ELR (cell line): ENCODE data around the gene TIMM9.
A peak's percentile ranks its signal among the peaks of the same experiment; 100 is the strongest.
"Not testable (repeated sequence)": the region's sequence is repeated elsewhere in the genome, so short reads cannot be mapped to it uniquely, and the experiment has no call there.

Experiments
- DNase-seq: peaks from one replicate; pipeline ENCODE4 v3.0.0-alpha.2; 2015; ENCODE audit warnings: low read depth

Gene TIMM9

DNA sequence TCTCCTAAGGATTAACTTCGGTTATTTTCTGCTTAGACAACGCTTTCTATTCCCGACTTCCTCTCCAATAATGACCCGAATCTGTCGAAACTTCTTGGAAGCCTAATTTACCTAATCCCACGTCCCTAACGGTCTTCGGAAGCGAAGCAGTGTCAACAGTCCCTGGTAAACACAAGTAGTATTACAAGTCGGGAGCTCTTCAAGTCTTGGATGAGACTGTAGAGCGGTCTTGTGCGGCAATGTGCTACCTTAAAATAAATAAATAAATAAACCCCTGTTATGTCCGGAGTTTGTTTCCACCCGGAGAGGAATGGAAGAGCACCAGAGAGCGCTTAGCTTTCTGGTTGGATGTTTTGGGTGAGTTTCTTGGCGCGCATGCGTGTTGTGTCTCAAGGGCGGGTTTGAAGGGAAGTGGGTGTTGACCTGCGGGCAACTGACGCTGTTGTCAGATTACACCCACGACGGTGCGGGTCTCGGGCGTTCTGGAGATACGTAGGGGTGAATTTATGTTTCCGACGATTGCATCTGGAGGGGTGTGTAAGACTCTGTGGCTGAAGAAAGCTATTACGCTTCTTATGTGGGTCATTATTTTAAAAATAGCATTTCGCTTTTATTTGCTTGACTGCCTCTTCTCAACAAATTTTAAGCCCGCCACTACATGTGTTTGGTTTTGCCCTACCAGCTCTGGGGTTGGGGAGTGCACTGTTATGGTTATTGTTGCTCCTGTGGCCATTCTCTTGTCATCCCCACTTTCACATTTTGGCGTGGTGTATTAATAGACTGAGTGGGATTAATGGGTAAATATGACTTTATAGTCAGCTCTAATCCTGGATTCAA is at the start of gene TIMM9, which contains the start of gene KIAA0586:
TSS of gene TIMM9 (minus strand) at position 251 of the 837 bp plus-strand sequence. CDS start 15,586 bp downstream, outside the sequence.
TSS of gene KIAA0586 (plus strand) at position 439 of the 837 bp plus-strand sequence. CDS start 546 bp downstream, outside the sequence.
- peak; percentile 99 for DNase-seq

DNA sequence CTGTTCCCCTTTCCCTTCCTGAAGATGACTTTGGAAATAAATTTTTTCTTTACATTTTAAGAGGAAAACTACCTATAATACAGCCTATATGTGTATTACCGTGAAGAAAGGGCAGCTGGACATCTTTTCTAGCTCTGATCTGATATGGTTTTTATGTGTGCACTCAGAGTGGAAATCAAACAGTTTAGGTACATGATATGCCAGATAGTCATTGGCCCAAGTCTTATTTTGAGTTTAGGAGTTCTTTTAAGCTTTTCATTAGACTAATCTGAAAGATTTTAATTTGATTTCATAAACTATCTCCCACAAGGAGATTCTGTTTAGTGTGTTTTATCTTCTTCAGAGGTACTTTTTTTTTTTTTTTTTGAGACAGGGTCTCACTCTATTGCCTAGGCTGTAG is 49.0 kb upstream of the TIMM9 start:
- DNase-seq = no peak

DNA sequence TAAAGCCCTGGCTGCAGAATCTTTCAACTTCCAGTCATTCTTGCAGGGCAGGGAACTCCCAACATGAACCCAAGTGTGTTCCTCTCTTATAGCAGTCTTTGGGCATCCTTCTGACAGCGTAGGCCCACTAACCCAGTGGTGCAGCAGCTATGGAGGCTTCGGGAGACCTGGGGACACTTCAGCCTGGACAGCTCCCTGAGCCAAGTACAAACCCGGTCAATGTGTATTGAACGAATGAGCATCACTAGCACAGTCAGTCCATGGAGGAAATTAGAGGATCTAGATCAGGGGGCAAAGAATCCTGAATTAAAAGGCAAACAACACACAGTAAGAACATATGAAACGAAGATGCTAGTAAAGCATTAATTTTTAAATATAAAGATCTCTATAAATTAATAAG is 42.0 kb upstream of the TIMM9 start:
- DNase-seq = no peak

- no peak for DNase-seq
Observed at GRCh38 chr14:58467575-58467974, 40.2 kb upstream of the TIMM9 start.

DNA sequence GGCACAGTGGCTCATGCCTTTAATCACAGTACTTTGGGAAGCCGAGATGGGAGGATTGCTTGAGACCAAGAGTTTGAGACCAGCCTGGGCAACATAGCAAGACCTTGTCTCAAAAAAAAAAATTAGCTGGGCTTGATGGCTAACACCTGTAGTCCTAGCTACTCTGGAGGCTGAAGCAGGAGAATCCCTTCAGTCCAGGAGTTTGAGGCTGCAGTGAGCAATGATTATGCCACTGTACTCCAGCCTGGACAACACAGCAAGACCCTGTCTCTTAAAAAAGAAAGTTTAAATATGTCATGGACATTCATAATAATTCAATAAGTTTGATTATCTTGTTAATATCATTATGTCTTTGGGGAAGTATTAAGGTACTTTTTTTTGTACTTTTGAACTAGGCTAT is 39.1 kb upstream of the TIMM9 start:
- DNase-seq = no peak

DNA sequence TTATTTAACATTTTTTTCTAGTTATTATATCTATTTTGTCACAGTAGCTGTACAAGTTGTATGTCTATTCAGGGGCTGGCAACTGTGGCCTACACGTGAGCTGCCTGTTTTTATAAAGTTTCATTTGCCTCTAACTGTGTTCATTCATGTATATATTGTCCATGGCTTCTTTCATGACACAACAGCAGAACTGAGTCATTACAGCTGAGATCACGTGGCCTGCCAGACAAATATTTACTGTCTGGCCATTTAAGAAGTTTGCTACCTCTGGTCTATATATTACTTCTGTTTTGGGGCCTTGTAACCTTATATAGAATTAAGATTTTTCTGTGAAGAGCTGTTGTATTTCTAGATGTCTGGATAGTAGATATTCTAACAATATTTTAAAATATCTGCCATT is 38.1 kb upstream of the TIMM9 start:
- peak; percentile 54 for DNase-seq

- no peak for DNase-seq
Observed at GRCh38 chr14:58464652-58465051, 37.3 kb upstream of the TIMM9 start.

- no peak for DNase-seq
Observed at GRCh38 chr14:58463147-58463546, 35.8 kb upstream of the TIMM9 start.

- DNase-seq = no peak
Observed at GRCh38 chr14:58460772-58461171, 33.4 kb upstream of the TIMM9 start.

- DNase-seq = peak; percentile 87
Observed at GRCh38 chr14:58455593-58456265, 28.4 kb upstream of the TIMM9 start.

DNA sequence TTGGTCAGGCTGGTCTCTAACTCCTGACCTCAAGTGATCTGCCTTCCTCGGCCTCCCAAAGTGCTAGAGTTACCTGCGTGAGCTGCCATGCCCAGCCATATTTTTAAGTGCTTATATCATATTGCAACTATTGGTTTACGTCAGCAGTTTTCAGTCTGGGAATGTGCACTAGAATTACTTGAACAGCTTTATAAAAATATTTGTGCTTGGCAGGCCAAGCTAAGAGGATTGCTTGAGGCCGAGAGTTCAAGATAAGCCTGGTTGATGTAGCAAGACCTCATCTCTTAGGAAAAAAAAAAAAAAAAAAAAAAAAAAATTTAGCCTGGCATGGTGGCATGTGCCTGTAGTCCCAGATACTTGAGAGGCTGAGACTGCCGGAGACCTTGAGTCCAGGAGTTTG is 17.3 kb upstream of the TIMM9 start:
- no peak for DNase-seq

DNA sequence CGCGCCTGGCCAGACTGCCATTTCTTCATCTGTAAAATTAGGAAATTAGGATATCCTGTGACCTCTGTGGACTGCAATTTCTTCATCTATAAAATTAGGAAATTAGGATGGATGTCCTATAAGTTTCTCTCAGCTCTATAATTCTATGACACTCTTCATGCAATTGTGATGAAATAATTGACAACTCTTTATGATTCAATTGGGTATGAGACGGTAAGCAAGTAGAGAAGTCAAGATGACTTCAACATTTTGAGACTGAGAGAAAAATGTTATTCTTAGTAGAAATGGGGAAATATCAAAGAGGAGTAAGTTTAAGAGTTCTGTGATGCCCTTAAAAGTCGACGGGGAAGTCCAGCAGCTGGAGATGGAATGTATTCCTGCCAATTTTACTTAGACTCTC is 12.1 kb upstream of the TIMM9 start:
- no peak for DNase-seq

DNA sequence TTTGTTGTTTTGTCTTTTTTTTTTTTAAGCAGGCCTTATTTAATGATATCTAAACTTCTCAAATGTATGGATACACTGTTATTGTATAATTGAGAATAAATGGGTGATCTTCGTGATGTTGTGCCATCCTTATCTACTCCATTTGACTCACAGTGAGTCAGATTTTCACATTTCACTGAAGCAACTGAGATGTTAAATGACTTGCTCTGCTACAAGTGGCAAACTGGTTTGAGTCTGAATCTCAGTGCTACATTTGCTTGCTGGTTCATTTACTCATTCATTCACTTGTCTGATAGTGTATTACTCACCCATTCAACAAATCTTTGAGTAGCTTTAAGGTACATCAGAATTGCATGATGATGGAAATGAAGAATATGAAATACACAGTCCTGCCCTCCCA is 2.8 kb upstream of the TIMM9 start:
- peak; percentile 75 for DNase-seq

GRCh38 chr14:58428118-58428683 is 870 bp upstream of the TIMM9 start:
- DNase-seq = peak; percentile 77

GRCh38 chr14:58426670-58427280 is 556 bp downstream of the TIMM9 start:
- DNase-seq = peak; percentile 71

GRCh38 chr14:58416934-58417333 is 10.4 kb downstream of the TIMM9 start:
- not testable (repeated sequence) for DNase-seq

DNA sequence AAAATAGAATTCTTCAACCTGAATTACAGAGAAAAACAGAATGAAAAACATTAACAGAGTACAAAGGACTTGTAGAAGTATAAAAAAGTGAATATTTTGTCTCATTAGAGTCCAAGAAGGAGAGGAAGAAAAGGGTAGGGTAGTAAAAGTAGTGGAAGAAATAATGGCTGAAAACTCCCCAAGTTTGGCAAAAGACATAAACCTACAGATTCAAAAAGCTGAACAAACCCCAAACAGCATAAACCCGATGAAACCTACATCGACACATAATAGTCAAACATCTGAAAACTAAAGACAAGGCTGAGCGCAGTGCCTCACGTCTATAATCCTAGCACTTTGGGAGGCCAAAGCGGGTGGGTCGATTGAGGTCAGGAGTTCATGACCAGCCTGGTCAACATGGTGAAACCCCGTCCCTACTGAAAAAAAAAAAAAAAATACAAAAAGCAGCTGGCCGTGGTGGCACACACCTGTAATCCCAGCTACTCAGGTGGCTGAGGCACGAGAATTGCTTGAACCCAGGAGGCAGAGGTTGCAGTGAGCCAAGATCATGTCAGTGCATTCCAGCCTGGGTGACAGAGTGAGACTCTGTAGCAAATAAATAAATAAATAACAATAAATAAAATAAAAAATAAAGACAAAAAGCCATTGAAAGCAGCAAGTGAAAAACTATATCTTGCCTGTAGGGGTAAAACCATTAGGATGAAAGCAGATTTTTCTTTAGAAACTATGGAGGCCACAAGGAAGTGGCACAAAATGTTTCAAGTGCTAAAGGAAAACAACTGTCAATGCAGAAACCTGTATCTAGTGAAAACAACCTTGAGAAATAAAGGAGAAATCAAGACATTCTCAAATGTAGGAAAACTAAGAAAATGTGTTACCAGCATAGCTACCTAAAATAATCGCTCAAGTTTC is 11.4 kb downstream of the TIMM9 start:
- no peak for DNase-seq

GRCh38 chr14:58414845-58415244 is 12.5 kb downstream of the TIMM9 start:
- DNase-seq = peak; percentile 16

- no peak for DNase-seq
Observed at GRCh38 chr14:58408681-58409215, 18.6 kb downstream of the TIMM9 start.

- no peak for DNase-seq
Observed at GRCh38 chr14:58401587-58401986, 25.7 kb downstream of the TIMM9 start.

DNA sequence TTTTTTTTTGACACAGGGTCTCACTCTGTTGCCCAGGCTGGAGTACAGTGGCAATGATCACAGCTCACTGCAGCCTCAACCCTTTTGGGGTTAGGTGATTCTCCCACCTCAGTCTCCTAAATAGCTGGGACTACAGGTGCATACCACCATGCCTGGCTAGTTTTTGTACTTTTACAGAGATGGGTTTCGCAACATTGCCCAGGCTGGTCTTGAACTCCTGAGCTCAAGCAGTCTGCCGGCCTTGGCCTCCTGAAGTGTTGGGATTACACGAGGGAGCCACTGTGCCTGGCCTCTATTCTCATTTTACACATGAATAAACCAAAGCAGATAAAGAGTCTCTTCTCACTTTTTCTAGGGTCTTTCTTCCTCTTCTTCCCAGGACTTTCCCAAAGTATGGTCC is 28.4 kb downstream of the TIMM9 start:
- no peak for DNase-seq
